ENCODE measurements around the gene SPATA18.

DNA sequence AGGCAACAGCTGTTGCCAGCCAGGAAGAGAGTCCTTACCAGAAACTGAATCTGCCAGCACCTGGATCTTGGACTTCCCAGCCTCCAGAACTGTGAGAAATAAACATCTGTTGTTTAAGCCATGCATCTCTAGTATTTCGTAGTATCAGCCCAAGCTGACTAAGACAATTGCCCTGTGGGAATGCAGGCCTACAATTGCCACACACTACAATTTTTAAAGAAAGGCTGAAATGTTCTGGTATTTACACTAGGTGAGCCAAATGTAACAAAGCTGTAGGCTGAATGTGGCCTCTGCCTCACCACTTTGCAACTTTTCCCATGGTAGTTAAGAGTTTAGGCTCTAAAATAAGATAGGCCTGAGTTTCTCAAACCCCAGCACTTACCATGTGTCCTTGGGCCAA is 59.1 kb downstream of the SPATA18 start:
- TF ChIP-seq CCAR2 (optimal IDR thresholded peaks at IDR 0.05; ENCODE audit: low read depth, low read length), result no peak
- TF ChIP-seq, protein P1, sequence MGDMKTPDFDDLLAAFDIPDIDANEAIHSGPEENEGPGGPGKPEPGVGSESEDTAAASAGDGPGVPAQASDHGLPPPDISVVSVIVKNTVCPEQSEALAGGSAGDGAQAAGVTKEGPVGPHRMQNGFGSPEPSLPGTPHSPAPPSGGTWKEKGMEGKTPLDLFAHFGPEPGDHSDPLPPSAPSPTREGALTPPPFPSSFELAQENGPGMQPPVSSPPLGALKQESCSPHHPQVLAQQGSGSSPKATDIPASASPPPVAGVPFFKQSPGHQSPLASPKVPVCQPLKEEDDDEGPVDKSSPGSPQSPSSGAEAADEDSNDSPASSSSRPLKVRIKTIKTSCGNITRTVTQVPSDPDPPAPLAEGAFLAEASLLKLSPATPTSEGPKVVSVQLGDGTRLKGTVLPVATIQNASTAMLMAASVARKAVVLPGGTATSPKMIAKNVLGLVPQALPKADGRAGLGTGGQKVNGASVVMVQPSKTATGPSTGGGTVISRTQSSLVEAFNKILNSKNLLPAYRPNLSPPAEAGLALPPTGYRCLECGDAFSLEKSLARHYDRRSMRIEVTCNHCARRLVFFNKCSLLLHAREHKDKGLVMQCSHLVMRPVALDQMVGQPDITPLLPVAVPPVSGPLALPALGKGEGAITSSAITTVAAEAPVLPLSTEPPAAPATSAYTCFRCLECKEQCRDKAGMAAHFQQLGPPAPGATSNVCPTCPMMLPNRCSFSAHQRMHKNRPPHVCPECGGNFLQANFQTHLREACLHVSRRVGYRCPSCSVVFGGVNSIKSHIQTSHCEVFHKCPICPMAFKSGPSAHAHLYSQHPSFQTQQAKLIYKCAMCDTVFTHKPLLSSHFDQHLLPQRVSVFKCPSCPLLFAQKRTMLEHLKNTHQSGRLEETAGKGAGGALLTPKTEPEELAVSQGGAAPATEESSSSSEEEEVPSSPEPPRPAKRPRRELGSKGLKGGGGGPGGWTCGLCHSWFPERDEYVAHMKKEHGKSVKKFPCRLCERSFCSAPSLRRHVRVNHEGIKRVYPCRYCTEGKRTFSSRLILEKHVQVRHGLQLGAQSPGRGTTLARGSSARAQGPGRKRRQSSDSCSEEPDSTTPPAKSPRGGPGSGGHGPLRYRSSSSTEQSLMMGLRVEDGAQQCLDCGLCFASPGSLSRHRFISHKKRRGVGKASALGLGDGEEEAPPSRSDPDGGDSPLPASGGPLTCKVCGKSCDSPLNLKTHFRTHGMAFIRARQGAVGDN (CRISPR knock-in tag; IDR thresholded peaks at IDR 0.05), result no peak
- TF ChIP-seq ZNF619 (CRISPR knock-in tag; IDR thresholded peaks at IDR 0.05), result no peak
- no peak for TF ChIP-seq HOXA7 (CRISPR knock-in tag; IDR thresholded peaks at IDR 0.05)
- no peak for TF ChIP-seq ATF2 (CRISPR knock-in tag; IDR thresholded peaks at IDR 0.05)
- TF ChIP-seq ZNF264 (CRISPR knock-in tag; IDR thresholded peaks at IDR 0.05), result no peak
- TF ChIP-seq PPARG (CRISPR knock-in tag; conservative IDR thresholded peaks at IDR 0.05), result no peak
- no peak for TF ChIP-seq ATF1 (CRISPR knock-in tag; IDR thresholded peaks at IDR 0.05)
- TF ChIP-seq, protein P2, sequence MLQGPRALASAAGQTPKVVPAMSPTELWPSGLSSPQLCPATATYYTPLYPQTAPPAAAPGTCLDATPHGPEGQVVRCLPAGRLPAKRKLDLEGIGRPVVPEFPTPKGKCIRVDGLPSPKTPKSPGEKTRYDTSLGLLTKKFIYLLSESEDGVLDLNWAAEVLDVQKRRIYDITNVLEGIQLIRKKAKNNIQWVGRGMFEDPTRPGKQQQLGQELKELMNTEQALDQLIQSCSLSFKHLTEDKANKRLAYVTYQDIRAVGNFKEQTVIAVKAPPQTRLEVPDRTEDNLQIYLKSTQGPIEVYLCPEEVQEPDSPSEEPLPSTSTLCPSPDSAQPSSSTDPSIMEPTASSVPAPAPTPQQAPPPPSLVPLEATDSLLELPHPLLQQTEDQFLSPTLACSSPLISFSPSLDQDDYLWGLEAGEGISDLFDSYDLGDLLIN (CRISPR knock-in tag; IDR thresholded peaks at IDR 0.05; ENCODE audit: borderline replicate concordance), result no peak
- TF ChIP-seq AFF4 (CRISPR knock-in tag; IDR thresholded peaks at IDR 0.05), result no peak
- no peak for TF ChIP-seq ZNF776 (CRISPR knock-in tag; IDR thresholded peaks at IDR 0.05)

Data from HepG2 (cell line).